Smooth muscle cell (in vitro differentiated cells): ENCODE data around the gene C19orf81. TPM values are rescaled to one million over a fixed set of nuclear protein-coding genes. Genes with fewer than 3 reads are reported as not detected.
A peak's percentile ranks its signal among the peaks of the same experiment; 100 is the strongest.

Experiments used
- DNase-seq: peaks from one replicate; lab custom pipeline; 2025; ENCODE audit not compliant: unreplicated experiment; lab: John Stamatoyannopoulos, UW
- H2AFZ ChIP-seq: fragments of 200-600 bp; sonication (generic); 2 replicates; pipeline ENCODE4 v1.6.0; 2016; ENCODE audit warnings: antibody characterized with exemption, low read depth, mild to moderate bottlenecking
- H3F3A ChIP-seq: fragments of 200-600 bp; sonication (generic); 2 replicates; pipeline ENCODE4 v1.6.0; 2017; ENCODE audit warnings: antibody characterized with exemption, low read depth
- H3K27ac ChIP-seq: fragments of 200-600 bp; sonication (generic); 2 replicates; pipeline ENCODE4 v1.5.1; 2016; ENCODE audit warnings: low read depth, mild to moderate bottlenecking
- H3K27me3 ChIP-seq: fragments of 200-600 bp; sonication (generic); 2 replicates; pipeline ENCODE4 v1.6.1; 2016; ENCODE audit warnings: low read depth, mild to moderate bottlenecking
- H3K36me3 ChIP-seq: fragments of 200-600 bp; sonication (generic); 2 replicates; pipeline ENCODE4 v1.5.1; 2016; ENCODE audit warnings: low read depth
- H3K4me1 ChIP-seq: fragments of 200-600 bp; sonication (generic); 2 replicates; pipeline ENCODE4 v1.5.1; 2016; ENCODE audit warnings: low read depth
- H3K4me2 ChIP-seq: fragments of 200-600 bp; sonication (generic); 2 replicates; pipeline ENCODE4 v1.6.0; 2016; ENCODE audit warnings: mild to moderate bottlenecking
- H3K4me3 ChIP-seq: fragments of 200-600 bp; sonication (generic); 2 replicates; pipeline ENCODE4 v1.5.1; 2016; ENCODE audit warnings: mild to moderate bottlenecking
- H3K79me2 ChIP-seq: fragments of 200-600 bp; sonication (generic); 2 replicates; pipeline ENCODE4 v1.6.0; 2016; ENCODE audit warnings: low read depth, mild to moderate bottlenecking
- H3K9ac ChIP-seq: fragments of 200-600 bp; sonication (generic); 2 replicates; pipeline ENCODE4 v1.6.0; 2016; ENCODE audit warnings: low read depth
- H3K9me3 ChIP-seq: fragments of 200-600 bp; sonication (generic); replicated peaks from 2 replicates; pipeline ENCODE4 v1.5.1; 2016; ENCODE audit warnings: low read depth
- H4K20me1 ChIP-seq: fragments of 200-600 bp; sonication (generic); 2 replicates; pipeline ENCODE4 v1.6.0; 2016; ENCODE audit warnings: low read depth
- CTCF ChIP-seq: fragments of 200-600 bp; sonication (generic); IDR thresholded peaks from 2 replicates; pipeline ENCODE4 v1.5.1; 2017; ENCODE audit warnings: borderline replicate concordance, mild to moderate bottlenecking, antibody characterized with exemption; ENCODE audit not compliant: insufficient read depth, poor library complexity, severe bottlenecking
- WGBS: methylation state at CpG from one replicate; pipeline ENCODE4 v1.1.7; 2016; ENCODE audit warnings: low lambda C conversion rate; 5-methylcytosine and 5-hydroxymethylcytosine counted together
- polyA plus RNA-seq: library from polyadenylated mRNA; unstranded; fragments of >200 nt; fragmentation: Nextera tagmentation; extraction: Ambion mirVana; gene quantifications from 2 replicates; pipeline ENCODE4 v1.2.1, GENCODE V29; 2016
- total RNA-seq: library from RNA; depleted of rRNA; stranded (reverse); fragments of >200 nt; gene quantifications from 2 replicates; pipeline ENCODE4 v1.2.3, GENCODE V29; 2014

The C19orf81 gene
- total and polyA plus RNA-seq, 2 experiments from 2014 or later, result 1.7 to 13.5 TPM

DNA sequence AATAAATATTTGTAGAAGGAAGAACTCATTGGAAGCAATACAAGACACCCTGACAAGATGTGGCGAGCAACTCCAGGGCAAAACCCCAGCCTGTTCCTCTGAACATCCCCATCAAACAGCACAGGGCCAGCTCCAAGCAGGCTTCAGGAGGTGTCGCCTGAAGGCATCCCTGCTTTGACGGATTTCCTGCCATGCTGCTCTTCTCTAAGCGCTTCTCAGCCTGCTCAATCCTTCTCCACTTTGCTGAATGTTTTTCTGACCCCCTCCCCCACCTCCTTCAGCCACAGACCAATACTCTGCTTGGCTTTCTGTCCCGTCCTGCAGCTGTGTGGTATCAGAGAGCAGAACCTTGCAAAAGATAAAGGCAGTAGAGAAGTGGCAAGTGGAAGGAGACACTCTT is 28.4 kb downstream of the C19orf81 start:
- H4K20me1 ChIP-seq, result no peaks in the 10 kb centered on the region
- H3K4me2 ChIP-seq, result no peak overlapping the region
- H3K36me3 ChIP-seq, result no peaks in the 10 kb centered on the region
- no peaks in the 10 kb centered on the region for H3K4me1 ChIP-seq
- H3K9me3 ChIP-seq, result no peaks in the 10 kb centered on the region
- H3K4me3 ChIP-seq, result no peak overlapping the region
- no peak overlapping the region for H3K27ac ChIP-seq
- peaks cover 23% of the 10 kb centered on the region for H3K27me3 ChIP-seq
- H2AFZ ChIP-seq, result no peak overlapping the region
- no peaks in the 10 kb centered on the region for H3F3A ChIP-seq
- no peak overlapping the region for H3K9ac ChIP-seq
- DNase-seq, result no peak
- 37% methylated on average over 5 of the region's 5 CpGs for WGBS
- H3K79me2 ChIP-seq, result no peaks in the 10 kb centered on the region
- no peak for TF ChIP-seq CTCF

- H3K9ac ChIP-seq, result no peak overlapping the region
- H3F3A ChIP-seq, result no peaks in the 10 kb centered on the region
- no peak overlapping the region for H3K4me3 ChIP-seq
- H2AFZ ChIP-seq, result no peak overlapping the region
- no peak for TF ChIP-seq CTCF
- peaks cover 18% of the 10 kb centered on the region for H3K27me3 ChIP-seq
- WGBS, result 44% methylated on average over 2 of the region's 3 CpGs
- no peaks in the 10 kb centered on the region for H3K36me3 ChIP-seq
- no peaks in the 10 kb centered on the region for H4K20me1 ChIP-seq
- no peaks in the 10 kb centered on the region for H3K79me2 ChIP-seq
- H3K9me3 ChIP-seq, result no peaks in the 10 kb centered on the region
- H3K4me2 ChIP-seq, result no peak overlapping the region
- H3K27ac ChIP-seq, result no peak overlapping the region
- DNase-seq, result no peak
- no peaks in the 10 kb centered on the region for H3K4me1 ChIP-seq
Observed at GRCh38 chr19:50678323-50678722, 29.1 kb downstream of the C19orf81 start.

- Histone ChIP-seq H3F3A (no peaks in the 10 kb centered on the region), H3K79me2 (no peaks in the 10 kb centered on the region), H3K9me3 (no peaks in the 10 kb centered on the region), H3K36me3 (no peaks in the 10 kb centered on the region), H4K20me1 (no peaks in the 10 kb centered on the region), H3K4me1 (no peaks in the 10 kb centered on the region), H3K27me3 (peaks cover 13% of the 10 kb centered on the region), H3K9ac (no peak overlapping the region), H3K27ac (no peak overlapping the region), H3K4me3 (no peak overlapping the region), H3K4me2 (no peak overlapping the region), H2AFZ (no peak overlapping the region)
- no peak for TF ChIP-seq CTCF
- peak; percentile 3 for DNase-seq
- 26% methylated on average over 23 of the region's 23 CpGs for WGBS
Observed at GRCh38 chr19:50679177-50680125, 30.2 kb downstream of the C19orf81 start.
